ENCODE data around the gene EYS.

The EYS gene

GRCh38 chr6:64803470-64804166 is 903.4 kb downstream of the EYS start:
- no peak for DNase-seq

DNA sequence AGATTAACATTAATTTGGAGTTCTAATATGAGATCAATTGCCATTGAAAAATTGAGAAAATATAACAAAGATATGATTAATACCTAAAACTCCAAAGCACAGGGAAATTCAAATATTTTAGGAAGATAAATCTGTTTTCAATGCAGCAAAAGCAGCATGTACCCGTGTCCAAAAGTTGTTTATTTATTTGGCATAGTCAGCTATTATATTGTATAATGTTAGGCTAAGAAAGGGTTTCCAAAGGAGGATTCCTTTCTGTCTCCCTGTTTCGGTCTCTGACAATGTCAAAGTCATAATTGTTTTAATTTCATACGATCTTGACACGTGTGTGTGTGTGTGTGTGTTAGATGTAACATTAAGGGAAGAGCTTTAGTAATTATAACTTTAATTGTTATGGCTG is 914.5 kb downstream of the EYS start:
- no peak for DNase-seq

DNA sequence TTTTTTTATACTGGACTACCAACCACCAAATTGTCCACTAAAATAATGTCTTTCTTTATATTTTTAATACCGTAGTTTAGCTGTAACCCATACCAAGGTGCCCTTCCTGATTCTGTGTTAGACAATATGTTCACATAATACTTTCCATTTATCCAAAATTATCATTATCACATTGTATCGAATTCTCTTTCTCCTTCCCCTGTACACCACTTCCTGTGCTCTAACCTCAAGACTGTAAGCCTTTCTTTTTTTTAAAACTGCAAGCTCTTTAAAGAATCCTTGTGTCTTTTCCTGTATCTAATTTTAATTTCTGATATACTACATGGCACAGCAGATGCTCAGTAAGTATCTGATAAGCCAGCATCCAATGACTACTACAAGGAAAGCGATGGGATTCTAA is 917.5 kb downstream of the EYS start:
- DNase-seq, result no peak

GRCh38 chr6:64786736-64787135 is 920.3 kb downstream of the EYS start:
- DNase-seq, result no peak

DNA sequence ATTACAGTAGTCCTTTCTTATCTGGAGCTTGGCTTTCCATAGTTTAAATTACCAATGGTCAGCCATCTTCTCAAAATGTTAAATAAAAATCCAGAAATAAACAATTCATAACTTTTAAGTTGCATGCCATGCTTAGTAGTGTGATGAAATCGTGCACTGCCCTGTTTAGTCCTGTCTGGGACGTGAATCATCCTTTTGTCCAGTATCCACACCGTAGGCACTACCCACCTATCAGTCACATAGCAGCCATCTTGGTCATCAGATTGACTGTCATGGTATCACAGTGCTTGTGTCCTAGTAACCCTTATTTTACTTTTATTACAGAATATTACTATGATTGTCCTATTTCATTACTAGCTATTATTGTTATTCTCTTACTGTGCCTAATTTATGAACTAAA is 924.1 kb downstream of the EYS start:
- DNase-seq, result no peak

- no peak for DNase-seq
Measured at GRCh38 chr6:64777941-64778785, 928.9 kb downstream of the EYS start.

GRCh38 chr6:64776359-64776758 is 930.7 kb downstream of the EYS start:
- DNase-seq, result no peak

DNA sequence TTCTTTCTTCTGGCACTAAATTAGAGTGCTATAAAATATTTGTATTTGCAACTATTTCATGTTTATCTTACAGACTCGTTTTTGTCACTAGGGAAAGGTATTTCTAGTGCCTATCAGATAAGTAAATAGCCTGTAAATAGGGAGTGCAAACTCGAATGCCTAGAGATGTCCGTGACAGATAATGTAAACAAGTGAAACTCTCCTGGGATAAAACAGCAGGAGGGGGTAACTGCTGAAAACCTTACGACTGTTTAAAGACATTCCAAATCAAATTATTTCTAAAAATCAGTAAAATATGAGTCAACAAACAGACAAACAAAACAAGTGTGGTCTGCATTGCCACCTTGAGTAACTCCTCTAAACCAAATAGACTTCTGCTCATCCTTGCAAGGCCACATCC is 932.1 kb downstream of the EYS start:
- DNase-seq, result no peak

DNA sequence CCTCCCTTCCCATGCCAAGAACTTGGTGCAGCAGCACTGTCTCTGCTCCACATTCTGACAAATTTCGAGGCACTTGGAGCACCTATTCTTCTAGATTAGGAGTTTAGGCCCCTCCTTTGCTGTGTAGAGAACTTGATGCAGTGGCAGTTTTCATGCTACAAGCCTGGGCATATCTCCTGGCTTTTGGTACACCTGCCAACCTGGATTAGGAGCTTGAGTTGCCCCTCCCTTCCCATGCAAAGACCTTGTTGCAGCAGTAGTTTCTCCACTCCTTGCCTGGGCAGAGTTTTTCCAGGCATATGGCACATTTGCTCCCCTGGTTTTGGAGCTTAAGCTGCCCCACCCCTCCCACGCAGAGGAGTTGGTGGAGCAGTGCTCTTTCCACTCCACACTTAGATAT is 956.1 kb downstream of the EYS start:
- no peak for DNase-seq

- DNase-seq, result no peak
Measured at GRCh38 chr6:64737418-64737817, 969.6 kb downstream of the EYS start.

DNA sequence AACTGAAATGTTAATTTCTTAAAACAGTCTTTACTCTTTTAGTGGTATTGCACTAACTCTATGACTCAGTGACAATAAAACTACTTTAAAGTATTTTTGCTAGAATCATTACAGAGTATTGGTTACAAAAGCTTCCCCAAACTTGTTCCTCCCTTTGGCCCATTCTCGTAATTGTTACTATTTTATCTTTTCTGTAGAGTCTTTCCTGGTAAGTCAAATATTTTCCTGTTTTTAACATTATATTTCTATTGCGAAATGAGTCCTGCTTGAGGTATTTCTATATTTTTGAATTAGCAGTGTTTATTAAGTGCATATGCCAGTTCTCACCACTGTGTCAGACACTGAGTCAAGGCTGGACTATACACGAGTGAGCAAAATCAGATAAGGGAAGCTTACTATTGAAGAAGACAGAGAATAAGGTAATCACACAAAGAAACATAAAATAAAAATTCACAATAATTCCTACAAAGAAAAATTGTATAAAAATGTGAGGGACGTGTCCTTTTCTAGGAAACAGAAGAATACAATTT is 970.5 kb downstream of the EYS start:
- DNase-seq, result no peak

DNA sequence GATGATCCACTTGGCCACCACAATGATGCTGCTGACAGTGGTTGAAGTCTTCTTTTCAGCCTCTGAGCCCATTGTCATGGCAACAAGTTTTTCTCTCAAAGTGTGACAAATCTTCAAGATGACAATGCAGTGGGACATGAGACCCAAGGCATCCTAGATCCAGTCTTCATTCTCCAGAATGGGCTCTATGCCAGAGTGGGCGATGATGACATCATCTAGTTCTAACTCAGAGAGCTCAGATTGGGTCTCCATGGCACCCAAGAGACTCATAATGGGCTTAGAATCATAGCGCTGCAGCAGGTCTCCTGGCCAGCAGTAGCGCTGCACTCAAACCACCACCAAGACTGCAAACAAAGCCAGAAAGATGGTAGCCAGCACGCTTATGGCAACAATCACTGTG is 973.6 kb downstream of the EYS start:
- no peak for DNase-seq

DNA sequence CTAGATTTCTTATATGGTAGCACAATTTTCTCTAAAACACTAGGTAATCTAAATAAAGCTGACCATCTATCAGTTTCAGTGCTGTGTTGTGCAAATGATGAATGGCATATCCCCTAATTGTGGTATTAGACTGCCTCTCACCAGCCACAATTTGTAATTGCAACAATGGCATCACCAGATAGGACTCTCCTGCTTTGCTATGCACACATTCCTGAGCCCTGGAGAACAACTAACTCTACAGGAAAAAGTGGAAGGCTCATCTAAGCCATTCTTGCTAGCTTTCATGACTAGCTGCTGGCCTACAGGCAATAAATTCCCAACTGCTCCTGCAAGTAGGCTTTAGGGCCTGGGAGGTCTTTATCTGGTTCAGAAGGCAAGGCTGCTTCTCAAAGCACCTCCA is 974.1 kb downstream of the EYS start:
- DNase-seq, result no peak

- DNase-seq, result no peak
Measured at GRCh38 chr6:64729522-64729921, 977.5 kb downstream of the EYS start.

GRCh38 chr6:64727075-64727474 is 980.0 kb downstream of the EYS start:
- DNase-seq, result no peak

DNA sequence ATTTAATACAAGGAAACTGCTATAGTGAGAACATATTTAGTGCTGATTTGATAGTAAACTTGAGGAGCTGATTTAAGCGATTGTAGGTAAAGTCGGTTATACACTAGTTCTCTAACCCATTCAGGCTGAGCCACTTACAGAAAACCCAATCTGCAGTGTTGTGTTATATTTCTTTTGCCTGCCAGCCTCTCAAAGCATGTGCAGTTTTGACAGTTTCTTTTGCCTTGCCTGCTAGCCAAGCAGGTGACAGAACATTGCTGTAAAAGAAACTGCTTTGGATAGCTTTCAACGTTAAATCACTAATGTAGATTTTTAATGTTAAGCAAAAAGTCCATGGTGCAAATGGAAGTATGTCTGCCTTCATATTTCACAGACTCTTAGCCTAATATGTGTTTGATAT is 982.9 kb downstream of the EYS start:
- DNase-seq, result no peak

DNA sequence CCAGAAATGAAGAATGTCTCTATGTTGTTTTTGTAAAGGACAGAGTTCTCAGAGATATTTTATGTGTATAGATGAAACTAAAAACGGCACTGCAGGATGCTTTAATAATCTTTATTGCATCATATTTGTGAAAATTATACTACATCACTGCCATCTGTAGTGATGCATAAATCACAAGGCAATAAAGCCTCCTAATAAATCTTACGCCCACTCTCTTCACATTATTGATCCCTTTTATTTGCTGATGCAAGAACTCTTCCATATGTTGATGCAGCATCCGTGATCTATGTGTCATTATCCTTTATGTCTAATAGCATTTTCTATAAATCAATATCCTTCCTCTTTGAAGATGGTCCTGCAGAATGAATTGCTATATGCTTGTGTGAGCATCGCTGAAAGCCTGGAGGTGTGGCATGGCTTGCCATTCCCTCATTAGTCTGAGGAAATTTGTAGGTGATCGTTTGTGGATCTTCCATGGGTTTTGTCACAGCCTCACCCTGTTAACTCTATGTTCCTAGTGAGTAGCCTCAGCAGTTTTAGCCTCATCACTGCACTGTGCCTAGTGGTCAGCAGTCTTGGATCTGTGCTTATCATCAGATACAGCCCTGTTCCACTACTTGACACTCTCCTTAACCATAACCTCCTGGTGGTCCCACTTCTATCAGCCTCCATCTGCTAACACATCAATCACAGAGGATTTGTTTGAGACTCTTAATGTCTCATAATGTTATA is 983.5 kb downstream of the EYS start:
- DNase-seq, result no peak

DNA sequence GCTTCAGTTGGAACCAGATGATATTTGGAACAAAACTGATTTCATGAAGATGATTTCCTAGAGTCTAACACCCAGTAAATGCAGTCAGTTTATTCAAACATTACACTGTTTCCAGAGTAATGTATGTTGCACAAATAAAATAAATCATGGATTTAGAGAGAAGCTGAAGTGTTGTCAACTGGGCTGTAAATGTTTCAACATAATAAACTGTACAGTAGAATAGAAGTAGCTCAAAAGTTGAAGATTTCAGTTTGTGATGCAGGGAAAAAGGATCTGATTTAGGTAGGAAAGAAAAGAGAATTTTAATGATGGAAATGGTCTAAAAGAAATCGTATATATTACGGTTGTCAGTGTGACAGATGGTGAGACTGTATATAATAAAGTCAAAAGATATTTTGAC is 985.2 kb downstream of the EYS start:
- DNase-seq, result no peak

DNA sequence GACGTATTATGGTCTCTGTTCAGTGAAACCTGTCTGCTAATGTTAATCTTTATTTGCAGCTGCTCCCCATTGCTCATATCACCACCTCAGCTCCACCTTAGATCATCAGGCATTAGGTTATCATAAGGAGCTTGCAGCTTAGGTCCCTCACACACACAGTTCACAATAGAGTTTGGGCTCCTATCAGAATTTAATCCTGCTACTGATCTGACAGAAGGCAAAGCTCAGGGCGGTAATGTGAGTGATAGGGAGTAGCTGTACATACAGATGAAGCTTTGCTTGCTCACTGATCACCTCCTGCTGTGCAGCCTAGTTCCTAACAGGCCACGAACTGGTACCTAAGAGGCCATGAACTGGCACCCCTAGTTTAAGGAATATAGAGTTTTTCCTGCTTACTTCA is 989.7 kb downstream of the EYS start:
- DNase-seq, result no peak

GRCh38 chr6:64715624-64716023 is 991.4 kb downstream of the EYS start:
- no peak for DNase-seq

DNA sequence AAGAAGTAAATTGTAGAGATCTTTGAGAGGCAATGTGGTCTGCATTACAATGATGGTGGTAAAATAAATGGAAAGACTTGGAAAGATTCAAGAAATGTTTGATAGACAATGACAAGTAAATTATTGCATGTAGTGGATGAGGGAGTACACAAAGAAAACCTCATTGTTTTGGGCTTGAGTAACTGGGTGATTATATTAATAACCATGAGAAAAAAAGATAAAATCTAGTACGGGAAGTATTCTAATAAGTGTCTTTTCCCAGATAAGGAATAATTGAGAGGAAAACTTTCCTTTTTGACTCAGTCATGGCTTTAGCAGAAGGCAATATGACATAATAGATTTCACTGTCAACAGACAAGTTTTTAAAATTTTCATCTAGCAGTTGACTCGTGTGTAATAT is 993.0 kb downstream of the EYS start:
- DNase-seq, result no peak

- DNase-seq, result no peak
Measured at GRCh38 chr6:64713175-64713574, 993.9 kb downstream of the EYS start.

- no peak for DNase-seq
Measured at GRCh38 chr6:64712606-64713005, 994.4 kb downstream of the EYS start.

GRCh38 chr6:64703922-64704321 is 1003.1 kb downstream of the EYS start:
- no peak for DNase-seq
